Hematopoietic multipotent progenitor cell (in vitro differentiated cells): ENCODE data around the gene POLN. TPM values are rescaled to one million over a fixed set of nuclear protein-coding genes. Genes with fewer than 3 reads are reported as not detected.
"Not testable (repeated sequence)": the region's sequence is repeated elsewhere in the genome, so short reads cannot be mapped to it uniquely, and the experiment has no call there.

Experiments used
- DNase-seq, 3 donors: peaks; one replicate each; pipeline ENCODE4 v3.0.0-alpha.2; 2011 to 2015; ENCODE audit warnings: low read depth in 2 of 3, low spot score in 2 of 3
- total RNA-seq: library from RNA; depleted of rRNA; stranded (reverse); fragments of >200 nt; gene quantifications from one replicate; pipeline ENCODE4 v1.2.3, GENCODE V29; 2012

The POLN gene
- total RNA-seq, 1 donor: 0.81 TPM

- no peak for DNase-seq
Observed at GRCh38 chr4:2275546-2276251, 33.8 kb upstream of the POLN start.

DNA sequence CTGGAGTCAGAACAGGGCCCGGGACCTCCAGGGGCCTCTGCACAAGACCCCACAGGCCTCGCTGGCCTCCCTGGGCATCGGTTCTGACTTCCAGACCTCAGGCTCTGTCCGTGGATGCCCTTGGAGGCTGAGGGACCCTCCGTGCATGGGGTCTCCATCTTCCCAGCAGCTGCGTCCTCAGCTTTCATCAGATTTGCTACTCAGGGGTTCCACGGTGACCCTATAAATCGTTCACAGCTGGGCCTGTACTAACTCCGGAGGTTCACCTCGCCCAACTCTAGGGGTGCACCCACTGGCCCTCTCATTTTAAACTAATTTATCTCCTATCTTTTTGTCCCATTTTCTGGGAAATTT is 33.1 kb upstream of the POLN start:
- not testable (repeated sequence) for DNase-seq

DNA sequence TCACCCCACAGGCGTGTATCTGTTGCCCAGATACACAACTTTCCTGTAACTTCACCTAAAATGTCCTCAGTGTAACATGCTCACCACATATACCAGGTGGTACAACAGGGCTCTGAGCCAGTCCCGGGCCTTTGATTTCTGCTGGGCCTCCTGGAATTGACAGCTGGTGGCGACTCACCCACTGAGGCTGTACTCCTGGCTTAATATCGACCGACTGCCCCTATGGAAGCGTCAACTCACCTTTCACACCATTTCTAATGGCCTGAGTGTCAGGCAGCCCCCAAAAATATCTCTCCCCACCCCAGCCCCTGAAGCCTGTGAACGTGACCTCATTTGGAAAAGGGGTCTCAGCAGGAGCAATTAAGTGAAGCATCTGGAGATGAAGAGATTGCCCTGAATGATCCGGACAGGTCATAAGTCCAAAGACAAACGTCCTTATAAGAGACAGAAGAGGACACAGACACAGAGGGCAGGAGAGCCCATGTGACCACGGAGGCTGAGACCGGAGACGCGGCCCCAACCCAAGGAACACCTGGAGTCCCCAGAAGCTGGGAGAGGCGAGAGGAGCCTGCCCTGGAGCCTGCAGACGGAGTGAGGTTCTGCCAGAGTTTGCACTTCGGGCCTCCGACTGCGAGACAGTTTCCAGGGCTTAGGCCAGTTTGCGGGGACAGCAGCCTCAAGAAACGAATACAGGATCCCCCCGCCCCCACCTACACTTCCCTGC is 32.6 kb upstream of the POLN start:
- DNase-seq: no peak

GRCh38 chr4:2273657-2274319 is 31.9 kb upstream of the POLN start:
- DNase-seq: no peak

DNA sequence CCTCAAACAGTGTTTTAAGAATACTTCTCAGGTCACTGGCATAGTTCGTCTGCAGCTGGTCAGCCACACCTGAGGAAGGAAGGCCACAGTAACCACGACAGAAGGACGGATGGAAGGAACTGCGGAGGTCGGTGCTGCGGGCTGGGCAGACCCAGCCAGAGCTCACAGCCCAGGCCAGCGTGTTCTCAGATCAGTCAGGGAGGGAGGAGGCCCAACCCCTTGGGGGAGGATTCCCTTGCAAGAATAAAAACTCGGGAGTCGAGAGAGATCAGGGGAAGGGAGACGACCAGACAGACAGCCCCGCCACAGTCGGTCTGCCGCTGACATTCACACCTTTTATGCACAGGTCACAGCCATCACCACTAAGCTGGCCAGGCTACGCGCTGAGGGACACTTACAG is 31.3 kb upstream of the POLN start:
- no peak for DNase-seq

GRCh38 chr4:2272828-2273120 is 30.9 kb upstream of the POLN start:
- no peak for DNase-seq

GRCh38 chr4:2272026-2272827 is 30.3 kb upstream of the POLN start:
- no peak for DNase-seq

DNA sequence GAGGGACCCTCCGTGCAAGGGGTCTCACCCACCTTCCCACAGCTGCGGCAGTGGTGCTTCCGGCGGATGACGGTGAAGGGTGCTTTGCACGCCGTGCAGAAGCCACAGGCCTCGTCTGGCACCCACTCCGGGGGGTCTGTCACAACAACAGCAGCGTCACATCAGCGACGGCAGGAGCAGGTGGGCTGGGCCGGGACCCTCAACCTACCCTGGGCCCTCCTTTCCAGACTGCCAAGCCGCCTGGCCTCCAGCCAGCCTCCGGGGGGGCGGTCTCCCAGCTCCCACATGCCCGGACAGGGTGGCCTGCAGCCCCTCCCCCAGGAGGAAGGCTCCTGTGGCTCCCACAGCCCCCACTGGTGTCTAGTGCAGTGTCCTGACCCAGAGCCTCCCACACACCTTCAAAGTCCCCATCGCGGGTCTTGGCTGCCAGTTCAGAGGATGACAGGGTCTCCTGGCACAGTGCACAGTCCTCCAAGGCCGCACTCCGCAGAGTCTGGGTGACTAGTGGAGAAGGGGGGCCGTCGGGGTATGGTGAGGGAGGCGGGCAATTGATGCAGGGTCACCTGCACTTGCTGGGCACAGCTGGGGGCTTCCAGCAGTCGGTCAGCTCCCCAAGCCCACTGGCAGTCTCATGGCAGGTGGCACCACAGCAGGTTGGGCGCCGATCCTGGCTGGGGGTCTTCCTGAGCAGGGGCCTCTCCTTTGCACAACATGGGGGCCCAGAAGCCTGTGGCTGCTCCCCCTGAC is 29.5 kb upstream of the POLN start:
- DNase-seq: no peak

DNA sequence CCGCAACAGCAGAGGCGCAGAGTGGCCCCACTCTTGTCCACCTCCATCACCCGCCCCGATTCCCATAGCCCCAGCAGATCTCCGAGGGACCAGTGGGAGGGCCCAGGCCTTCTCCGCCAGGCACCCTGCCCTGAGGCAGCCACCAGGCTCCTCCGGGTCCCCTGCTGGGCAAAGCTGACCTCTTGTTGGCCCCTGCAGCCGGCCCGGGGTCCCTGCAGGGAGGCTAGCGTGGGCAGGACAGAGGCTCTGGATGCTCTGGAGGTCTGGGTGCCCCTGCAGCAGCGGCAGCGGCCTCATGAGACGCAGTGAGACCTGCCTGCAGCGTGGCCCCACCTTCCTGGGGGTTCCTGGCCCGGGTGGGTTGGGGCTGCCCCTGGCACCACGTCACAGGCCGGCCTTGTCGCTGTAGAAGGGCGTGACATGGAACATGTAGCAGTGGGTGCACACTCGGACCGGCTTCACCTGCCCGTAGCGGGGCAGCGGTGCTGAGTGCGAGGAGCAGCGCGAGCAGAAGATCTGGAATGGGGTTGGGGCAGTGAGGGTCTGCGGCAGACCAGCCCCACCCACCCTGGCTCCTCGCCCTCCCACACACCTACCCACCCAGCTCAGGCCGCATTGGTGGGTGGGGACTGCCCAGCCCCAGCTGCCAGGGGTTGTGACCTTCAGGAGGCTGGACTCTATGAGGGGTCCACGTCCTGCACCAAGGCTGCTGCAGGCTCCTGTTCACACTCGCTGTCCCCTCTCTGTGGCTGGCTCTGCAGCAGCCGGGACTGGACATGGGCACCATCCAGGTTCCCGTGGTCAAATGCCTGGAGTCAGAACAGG is 28.6 kb upstream of the POLN start:
- DNase-seq: no peak

DNA sequence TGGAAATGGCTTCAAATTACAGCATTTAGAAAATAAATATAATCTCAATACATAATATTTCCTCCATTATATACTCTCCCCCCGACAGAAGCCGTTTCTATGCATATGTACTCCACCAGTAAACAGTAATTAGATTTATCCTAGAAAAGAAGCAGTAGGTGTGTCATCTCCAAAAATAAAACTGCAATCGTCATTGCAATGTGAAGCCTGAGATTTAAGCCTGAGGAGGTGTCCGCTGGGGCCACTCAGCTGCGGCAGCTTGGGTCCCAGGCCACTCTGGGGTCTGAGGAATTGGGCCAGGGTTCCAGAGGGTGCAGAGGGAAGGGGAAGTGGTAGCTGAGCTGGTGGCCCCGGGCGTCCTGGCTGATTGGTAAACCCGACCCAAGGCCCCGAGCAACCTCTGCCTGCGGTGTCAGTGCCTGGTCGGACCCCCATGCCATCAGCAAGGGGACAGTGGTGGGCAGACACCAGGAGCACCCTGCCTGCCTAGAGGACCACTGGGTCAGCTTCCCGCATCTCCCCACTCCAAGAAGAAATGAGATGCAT is 27.8 kb upstream of the POLN start:
- no peak for DNase-seq

GRCh38 chr4:2269206-2269531 is 27.2 kb upstream of the POLN start:
- DNase-seq: no peak

DNA sequence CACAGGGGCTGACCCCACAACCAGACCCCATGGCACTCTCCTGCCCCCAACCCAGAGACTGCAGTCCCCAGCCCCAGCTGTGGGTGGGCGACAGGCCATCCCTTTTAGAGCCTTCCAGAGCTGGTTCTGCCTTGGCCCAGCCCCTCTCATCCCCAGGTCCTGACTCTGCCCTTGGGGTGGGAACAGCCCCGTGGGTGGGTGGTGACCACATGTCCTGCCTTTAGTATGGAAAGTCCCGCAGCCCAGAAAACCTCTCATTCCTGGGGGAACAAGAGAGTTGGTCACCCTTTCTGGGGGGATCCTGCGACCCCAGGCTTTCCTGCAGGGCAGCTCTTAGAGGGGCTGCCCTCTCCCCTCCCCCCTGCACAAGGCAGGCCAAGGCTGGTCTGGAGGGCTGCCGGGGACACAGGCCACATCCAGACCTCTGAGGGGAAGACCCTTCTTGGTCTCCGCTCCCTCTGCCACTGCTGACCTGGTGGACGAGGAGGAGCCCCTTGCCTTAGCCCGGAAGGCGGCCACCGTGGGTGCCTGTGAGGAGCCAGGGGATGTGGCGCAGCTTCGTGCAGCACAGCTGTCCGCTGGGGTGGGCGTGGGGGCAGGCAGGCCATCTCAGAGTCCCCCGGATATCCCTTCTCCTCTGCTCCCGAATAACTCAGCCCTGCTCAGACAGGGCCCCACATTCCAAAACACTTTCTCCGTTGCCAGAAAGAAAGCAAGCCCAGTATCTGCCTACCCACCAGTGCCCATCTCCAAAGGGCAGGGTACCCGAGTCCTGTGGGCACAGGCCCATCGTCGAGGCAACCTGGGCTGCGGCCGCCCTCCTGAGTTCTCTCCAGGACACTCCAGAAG is 26.7 kb upstream of the POLN start:
- DNase-seq: no peak

DNA sequence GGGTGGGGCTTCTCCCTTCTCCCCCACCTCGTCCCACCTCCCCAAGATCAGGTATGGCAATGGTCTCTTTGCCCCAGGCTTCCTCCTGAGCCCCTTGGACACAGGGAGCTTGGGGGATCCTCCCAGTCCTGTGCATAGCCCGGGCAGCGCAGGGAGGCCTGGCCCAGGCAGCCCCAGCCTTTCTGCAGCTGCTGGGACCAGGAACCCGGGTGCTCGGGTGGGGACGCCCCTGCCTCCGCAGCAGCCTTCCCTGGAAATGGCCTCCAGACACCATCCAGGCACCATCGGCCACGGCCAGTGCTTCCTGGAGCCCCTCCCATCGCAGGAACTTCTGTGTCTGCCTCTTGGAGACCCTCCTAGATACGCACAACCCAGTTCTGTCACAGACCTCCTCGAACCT is 25.9 kb upstream of the POLN start:
- DNase-seq: no peak

DNA sequence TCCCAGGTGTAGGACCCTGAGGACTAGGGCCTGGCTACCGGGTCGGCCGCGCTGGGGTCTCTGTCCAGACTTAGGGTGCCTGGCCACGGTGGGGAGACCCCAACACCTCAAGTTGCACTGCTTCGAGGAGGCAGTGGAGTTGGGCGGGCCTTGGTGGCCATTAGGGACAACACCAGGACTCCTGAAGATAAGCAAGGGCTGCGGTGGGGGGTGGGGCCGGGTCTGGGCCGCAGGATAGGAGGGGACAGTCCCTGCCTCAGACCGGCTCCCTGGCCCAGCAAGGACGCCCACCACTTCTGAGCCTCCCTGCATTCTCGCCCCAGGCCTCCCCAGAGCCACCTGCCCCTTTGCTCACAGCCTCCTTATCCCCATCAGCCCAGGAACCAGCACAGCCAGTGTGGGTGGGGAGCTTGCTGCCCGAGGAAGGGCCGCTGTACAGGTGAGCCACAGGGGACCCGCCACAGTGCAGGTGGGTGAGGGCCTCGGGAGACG is 25.4 kb upstream of the POLN start:
- DNase-seq: no peak

DNA sequence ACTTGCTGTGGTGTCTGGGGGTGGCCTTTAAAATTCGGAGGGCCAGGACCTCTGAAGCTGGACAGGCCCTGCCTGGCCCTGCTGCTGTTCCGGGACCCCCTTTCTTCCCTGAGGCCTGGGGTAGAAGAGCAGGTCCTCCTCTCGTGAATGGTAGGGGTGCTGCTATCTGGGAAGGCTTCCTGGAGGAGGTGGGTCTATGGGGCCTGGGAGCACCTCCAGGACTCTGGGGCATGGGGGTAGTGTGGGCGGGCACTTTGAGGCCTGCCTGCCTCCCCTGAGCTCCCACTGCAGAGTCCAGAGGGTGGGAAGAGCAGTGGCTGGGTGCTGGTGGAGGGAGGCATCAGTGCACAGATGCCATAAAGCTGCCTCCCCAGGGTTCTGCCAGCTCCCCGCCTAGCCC is 24.9 kb upstream of the POLN start:
- DNase-seq: no peak

DNA sequence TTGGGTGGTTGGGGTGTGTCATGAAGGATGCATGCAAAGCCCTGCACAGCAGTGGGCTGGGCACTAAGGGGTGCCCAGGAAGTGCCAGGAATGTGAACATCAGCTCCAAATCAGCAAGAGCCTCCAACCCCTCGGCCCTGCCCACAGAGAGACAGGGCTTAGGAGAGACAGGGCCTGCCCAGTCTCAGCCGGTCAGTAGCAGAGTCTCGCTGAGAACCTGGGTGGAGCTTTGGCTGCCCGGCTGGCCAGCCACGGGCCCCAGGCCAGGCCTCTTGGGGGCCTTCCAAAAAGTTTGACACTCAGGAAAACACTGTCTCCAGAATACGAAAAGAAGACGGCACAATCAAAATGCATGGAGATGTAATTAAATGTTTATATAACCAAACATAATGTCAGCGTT is 24.3 kb upstream of the POLN start:
- DNase-seq: no peak

- no peak for DNase-seq
Observed at GRCh38 chr4:2265113-2266110, 23.5 kb upstream of the POLN start.
